ENCODE results near the gene ARHGEF3. TPM values are rescaled to one million over a fixed set of nuclear protein-coding genes. Genes with fewer than 3 reads are reported as not detected.
A peak's percentile ranks its signal among the peaks of the same experiment; 100 is the strongest.
"Not testable (repeated sequence)": the region's sequence is repeated elsewhere in the genome, so short reads cannot be mapped to it uniquely, and the experiment has no call there.

Gene ARHGEF3
- total RNA-seq, 8 experiments from 2014 or later: 4.5 to 137 (median 14.3) TPM

DNA sequence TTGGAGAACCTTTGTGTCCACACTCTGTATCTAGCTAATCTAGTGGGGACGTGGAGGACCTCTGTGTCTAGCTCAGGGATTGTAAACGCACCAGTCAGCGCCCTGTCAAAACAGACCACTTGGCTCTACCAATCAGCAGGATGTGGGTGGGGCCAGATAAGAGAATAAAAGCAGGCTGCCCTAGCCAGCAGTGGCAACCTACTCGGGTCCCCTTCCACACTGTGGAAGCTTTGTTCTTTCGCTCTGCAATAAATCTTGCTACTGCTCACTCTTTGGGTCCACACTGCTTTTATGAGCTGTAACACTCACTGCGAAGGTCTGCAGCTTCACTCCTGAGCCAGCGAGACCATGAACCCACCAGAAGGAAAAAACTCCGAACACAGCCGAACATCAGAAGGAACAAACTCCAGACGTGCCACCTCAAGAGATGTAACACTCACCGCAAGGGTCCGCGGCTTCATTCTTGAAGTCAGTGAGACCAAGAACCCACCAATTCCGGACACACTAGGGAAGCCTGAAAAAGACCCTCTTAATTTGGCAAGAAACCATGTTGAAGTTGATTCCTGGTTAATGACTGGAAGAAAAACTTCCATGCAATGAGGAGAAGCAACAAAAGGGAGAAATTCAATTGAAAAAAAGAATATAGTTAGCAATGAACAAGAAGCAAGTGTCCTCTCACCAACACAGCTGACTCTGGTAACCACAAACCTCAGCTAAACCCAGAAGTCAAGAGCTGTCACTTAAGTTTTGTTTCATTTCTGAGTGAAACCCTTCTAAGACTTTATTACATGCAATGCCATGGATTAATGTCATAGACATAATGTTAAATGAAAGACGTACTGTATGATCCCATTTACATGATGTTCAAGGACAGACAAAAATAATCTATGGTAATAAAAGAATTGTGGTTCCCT, 109.0 kb downstream of the ARHGEF3 start:
- 20 to 100% (median 88%) methylated on average over 1 to 5 of the region's 15 CpGs; no CpG with 5 or more reads in 2 of the 10 experiments for WGBS, 10 experiments
- in situ Hi-C loops (cut with MboI; ENCODE audit: low pct_unique_long_range_greater_than_20kb in 2 of 9, low sequenced_read_pairs in 9 of 9, unreplicated experiment in 9 of 9): loop anchor here in 1 of 9 experiments (10.0 kb wide), 1 partner anchor 292 kb away; no protein-coding TSS in a partner anchor
- H3K4me1 ChIP-seq (replicated peaks in 1 of 2); H3K4me3 ChIP-seq; ATAC-seq (replicated peaks in 6 of 8); H3K27ac ChIP-seq: not testable (repeated sequence)

DNA sequence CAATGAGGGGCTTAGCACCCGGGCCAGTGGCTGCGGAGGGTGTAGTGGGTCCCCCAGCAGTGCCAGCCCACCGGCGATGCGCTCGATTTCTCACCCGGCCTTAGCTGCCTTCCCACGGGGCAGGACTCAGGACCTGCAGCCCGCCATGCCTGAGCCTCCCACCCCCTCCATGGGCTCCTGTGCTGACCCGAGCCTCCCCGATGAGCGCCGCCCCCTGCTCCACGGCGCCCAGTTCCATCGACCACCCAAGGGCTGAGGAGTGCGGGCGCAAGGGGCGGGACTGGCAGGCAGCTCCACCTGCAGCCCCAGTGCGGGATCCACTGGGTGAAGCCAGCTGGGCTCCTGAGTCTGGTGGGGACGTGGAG, 109.8 kb downstream of the ARHGEF3 start:
- not testable (repeated sequence) for H3K27ac ChIP-seq; ATAC-seq (replicated peaks in 6 of 8); H3K4me1 ChIP-seq (replicated peaks in 1 of 2); H3K4me3 ChIP-seq
- in situ Hi-C loops (cut with MboI; ENCODE audit: low pct_unique_long_range_greater_than_20kb in 2 of 9, low sequenced_read_pairs in 9 of 9, unreplicated experiment in 9 of 9): loop anchor here in 1 of 9 experiments (10.0 kb wide), 1 partner anchor 293 kb away; no protein-coding TSS in a partner anchor
- no CpG with 5 or more reads among the region's 21 CpGs for WGBS, 10 experiments

DNA sequence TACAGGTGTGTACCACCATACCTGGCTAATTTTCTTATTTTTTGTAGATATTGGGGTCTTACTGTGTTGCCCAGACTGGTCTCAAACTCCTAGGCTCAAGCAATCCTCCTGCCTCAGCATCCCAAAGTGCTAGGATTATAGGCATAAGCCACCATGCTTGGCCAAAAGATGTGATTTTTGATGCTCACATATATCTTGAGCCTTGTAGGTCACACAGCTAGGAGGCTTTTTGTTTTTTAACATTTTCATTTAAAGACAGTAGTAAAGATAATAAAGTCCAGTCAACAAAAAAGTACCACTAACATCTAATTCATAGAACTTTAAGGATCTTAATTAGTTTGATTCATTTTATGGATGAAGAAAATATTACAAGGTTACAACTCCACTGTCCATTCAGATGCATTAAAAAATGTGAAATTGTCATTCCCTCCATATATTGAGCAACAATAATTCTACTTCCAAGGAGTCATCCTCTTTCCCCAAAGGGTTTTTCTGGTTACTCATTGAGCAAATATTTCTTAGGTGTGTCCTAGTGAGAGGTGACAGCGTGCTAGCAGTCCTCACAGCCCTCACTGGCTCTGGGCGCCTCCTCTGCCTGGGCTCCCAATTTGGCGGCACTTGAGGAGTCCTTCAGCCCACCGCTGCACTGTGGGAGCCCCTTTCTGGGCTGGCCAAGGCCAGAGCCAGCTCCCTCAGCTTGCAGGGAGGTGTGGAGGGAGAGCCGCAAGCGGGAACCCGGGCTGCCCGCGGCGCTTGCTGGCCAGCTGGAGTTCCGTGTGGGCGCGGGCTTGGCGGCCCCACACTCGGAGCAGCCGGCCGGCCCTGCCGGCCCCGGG, 110.4 kb downstream of the ARHGEF3 start:
- peaks cover 0 to 3% of the 10 kb centered on the region in 2 donors for H3K4me1 ChIP-seq (replicated peaks in 1 of 2)
- no peak overlapping the region for H3K4me3 ChIP-seq
- no peak for ATAC-seq (replicated peaks in 6 of 8)
- in situ Hi-C loops (cut with MboI; ENCODE audit: low pct_unique_long_range_greater_than_20kb in 2 of 9, low sequenced_read_pairs in 9 of 9, unreplicated experiment in 9 of 9): loop anchor here in 1 of 9 experiments (10.0 kb wide), 1 partner anchor 293 kb away; no protein-coding TSS in a partner anchor
- WGBS, 10 experiments: 98% methylated on average over 5 of the region's 19 CpGs; no CpG with 5 or more reads in 9 of the 10 experiments
- H3K27ac ChIP-seq: no peak overlapping the region

DNA sequence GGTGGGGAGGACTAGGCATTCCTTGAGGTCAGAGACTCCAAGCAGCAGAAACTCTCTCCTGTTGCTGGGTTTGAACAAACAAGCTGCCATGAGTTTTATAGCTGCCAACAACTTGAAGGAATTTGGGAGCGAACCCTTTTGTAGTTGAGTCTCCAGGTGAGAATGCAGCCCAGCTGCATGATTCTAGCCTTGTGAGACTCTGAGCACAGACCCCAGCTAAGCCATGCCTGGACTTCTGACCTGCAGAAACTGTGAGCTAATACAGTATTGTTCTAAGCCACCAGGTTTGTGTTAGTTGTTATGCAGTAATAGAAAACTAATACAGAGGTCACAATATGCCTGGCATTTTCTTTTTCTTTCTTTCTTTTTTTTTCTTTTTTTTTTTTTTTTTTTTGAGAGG, 112.4 kb downstream of the ARHGEF3 start:
- ATAC-seq (replicated peaks in 6 of 8): no peak

DNA sequence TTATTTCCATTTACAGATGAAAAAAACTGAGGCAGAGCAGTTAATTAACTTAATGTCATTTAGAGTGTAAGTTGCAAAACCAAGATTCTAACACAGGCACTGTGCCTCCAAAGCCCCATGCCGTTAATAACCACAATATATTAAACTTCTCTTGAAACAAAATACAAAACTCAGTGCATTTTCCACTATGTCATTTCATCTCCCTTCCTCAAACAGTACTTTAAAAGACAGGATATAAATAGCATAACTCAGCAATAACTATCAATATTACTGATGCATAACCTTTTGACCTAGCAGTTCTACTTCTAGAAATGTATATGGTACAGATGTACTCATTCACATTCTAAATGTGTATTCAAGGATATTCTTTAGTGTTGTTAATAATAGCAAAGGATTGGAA, 113.6 kb downstream of the ARHGEF3 start:
- ATAC-seq (replicated peaks in 6 of 8): no peak
- 17 to 100% (median 67%) methylated on average over 1 of the region's 1 CpG; no CpG with 5 or more reads in 3 of the 10 experiments for WGBS, 10 experiments
- in situ Hi-C loops (cut with MboI; ENCODE audit: low pct_unique_long_range_greater_than_20kb in 2 of 9, low sequenced_read_pairs in 9 of 9, unreplicated experiment in 9 of 9): no loop called here
- H3K4me1 ChIP-seq (replicated peaks in 1 of 2): peaks cover 0 to 3% of the 10 kb centered on the region in 2 donors
- H3K4me3 ChIP-seq: no peak overlapping the region
- no peak overlapping the region for H3K27ac ChIP-seq

More for the DNA sequence above, 112.4 kb downstream of the ARHGEF3 start:
- H3K4me1 ChIP-seq (replicated peaks in 1 of 2): peaks cover 0 to 3% of the 10 kb centered on the region in 2 donors
- H3K4me3 ChIP-seq: no peak overlapping the region
- 83 to 100% (median 100%) methylated on average over 1 of the region's 1 CpG; no CpG with 5 or more reads in 7 of the 10 experiments for WGBS, 10 experiments
- in situ Hi-C loops (cut with MboI; ENCODE audit: low pct_unique_long_range_greater_than_20kb in 2 of 9, low sequenced_read_pairs in 9 of 9, unreplicated experiment in 9 of 9): no loop called here
- no peak overlapping the region for H3K27ac ChIP-seq

DNA sequence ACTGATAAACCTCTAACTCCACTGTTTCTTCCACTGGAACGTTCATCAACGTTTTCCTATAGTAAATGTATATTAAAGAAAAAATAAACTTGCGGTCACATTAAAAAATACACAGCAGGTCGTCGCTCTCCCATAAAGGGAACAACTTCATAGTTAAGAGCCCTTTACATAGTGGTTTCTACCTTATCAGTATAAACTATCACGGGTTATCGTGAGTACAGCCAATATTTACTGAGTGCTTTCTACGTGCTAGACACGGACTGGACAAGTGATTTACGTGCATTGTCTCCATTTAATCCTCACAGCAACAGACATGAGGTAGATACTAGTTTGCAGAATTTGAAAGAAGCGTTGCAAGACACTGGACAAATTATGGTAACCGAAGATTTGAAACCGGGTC, 117.7 kb downstream of the ARHGEF3 start:
- Histone ChIP-seq H3K27ac (no peak overlapping the region), H3K4me1 (replicated peaks in 1 of 2) (peaks cover 0 to 13% of the 10 kb centered on the region in 2 donors), H3K4me3 (no peak overlapping the region)
- in situ Hi-C loops (cut with MboI; ENCODE audit: low pct_unique_long_range_greater_than_20kb in 2 of 9, low sequenced_read_pairs in 9 of 9, unreplicated experiment in 9 of 9): no loop called here
- ATAC-seq (replicated peaks in 6 of 8): no peak
- 89 to 100% (median 97%) methylated on average over 4 to 12 of the region's 13 CpGs for WGBS, 10 experiments

DNA sequence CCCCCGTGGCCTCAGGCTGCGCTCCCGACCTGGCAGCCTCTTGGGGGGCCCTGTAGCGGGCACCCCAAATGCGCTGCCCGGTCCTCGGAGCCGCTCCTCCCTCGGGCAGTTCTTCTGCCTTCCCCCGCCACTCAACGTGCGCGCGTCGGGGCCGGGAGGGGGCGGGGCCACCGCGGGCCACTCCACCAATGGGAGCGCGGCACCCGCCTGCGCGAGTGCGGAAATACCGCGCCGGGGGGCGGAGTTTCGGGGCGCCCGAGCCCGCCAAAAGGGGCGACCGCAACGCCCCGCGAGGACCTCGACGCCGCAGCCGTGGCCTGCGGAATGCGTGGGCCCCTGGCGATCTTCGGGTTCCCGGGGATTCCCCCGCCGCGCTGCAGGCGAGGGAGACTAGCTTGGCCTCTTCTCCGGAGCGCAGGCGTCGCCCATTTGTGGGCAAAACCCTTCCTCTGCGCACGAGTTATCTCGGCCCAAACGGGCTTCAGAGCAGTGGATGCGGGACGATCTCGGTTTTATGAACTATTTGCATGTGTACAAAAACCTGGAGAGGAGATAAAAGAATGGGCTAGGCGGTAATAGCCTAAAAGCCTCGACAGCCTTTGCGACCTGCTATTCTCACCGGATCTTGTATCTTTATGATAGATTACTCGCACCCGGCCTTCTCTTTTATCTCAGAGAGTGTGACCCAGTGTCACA, 118.5 kb downstream of the ARHGEF3 start, which contains the start of gene TASOR:
Gene TASOR (minus strand): TSS at position 144 of the 696 bp plus-strand sequence. CDS start 259 bp downstream, outside the sequence.
- in situ Hi-C loops (cut with MboI; ENCODE audit: low pct_unique_long_range_greater_than_20kb in 2 of 9, low sequenced_read_pairs in 9 of 9, unreplicated experiment in 9 of 9): no loop called here
- Histone ChIP-seq H3K4me3 (peak within 1 kb of the TSS; percentile 71 to 91 (median 78)), H3K4me1 (replicated peaks in 1 of 2) (peaks cover 0 to 11% of the 10 kb centered on the region in 2 donors), H3K27ac (peak within 1 kb of the TSS; percentile 96 to 97)
- WGBS, 10 experiments: 25 to 100% (median 82%) methylated on average over 4 to 19 of the region's 68 CpGs; no CpG with 5 or more reads in 4 of the 10 experiments
- peak; percentile 80 to 89 (median 85) for ATAC-seq (replicated peaks in 6 of 8)

DNA sequence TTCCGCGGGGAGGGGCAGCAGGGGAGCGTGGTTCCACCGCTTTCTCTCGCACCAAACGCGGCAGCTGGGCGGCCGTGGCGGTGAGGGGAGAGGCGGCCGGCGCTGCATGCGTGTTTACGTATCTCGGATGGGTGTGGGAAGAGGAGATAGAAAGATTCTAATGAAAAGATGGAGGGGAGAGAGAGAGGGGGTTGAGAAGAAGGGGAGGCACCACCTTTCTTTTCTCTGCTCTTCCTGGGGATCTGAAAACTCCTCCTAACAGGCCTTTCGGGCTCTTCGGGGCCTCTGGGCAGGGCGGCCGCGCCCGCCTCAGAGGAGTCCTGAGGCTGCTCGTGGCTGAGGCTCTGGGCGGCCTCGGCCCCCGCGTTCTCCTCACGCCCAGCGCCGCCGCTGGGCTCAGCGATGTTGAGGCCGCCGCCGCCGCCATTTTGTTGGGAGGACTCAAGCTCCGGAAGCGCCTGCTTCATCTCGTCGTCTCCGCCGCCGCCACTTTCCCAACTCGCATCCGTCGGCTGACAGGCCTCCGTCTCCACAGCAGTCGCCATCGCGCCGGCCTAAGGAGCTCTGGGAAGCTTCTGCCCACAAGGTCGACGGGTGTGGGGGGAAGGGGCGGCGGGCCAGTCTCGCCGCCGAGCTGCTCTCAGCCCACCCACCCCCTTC, 119.2 kb downstream of the ARHGEF3 start:
- peak overlapping the region; percentile 96 to 97 for H3K27ac ChIP-seq
- ATAC-seq (replicated peaks in 6 of 8): peak; percentile 80 to 89 (median 86)
- H3K4me3 ChIP-seq: peak overlapping the region; percentile 71 to 91 (median 78)
- in situ Hi-C loops (cut with MboI; ENCODE audit: low pct_unique_long_range_greater_than_20kb in 2 of 9, low sequenced_read_pairs in 9 of 9, unreplicated experiment in 9 of 9): no loop called here
- H3K4me1 ChIP-seq (replicated peaks in 1 of 2): peaks cover 0 to 10% of the 10 kb centered on the region in 2 donors
- WGBS, 10 experiments: 0 to 8% (median 2%) methylated on average over 3 to 13 of the region's 58 CpGs; no CpG with 5 or more reads in 6 of the 10 experiments

DNA sequence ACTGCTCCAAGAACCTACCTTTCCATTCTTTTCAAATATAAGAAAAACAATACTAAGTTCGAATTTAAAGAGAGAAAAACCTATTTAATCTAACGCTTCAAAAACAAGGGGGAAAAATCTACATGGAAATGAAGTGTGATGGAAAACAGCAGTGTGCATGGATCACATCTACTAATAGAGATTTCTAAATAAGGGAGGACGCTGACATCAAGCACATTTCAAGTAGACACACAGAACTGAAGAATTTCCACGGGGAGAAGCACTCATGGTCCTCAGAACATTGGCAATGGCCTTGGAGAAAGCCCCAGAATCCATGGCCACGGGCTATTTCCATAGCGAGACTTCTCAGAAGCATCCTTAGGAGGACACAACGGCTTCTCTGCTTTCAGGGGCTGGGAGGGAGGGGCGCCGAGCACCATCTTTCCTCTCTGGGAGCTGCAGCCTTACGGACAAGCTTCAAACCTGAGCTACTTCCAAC, 119.7 kb downstream of the ARHGEF3 start:
- peak overlapping the region; percentile 96 to 97 for H3K27ac ChIP-seq

DNA sequence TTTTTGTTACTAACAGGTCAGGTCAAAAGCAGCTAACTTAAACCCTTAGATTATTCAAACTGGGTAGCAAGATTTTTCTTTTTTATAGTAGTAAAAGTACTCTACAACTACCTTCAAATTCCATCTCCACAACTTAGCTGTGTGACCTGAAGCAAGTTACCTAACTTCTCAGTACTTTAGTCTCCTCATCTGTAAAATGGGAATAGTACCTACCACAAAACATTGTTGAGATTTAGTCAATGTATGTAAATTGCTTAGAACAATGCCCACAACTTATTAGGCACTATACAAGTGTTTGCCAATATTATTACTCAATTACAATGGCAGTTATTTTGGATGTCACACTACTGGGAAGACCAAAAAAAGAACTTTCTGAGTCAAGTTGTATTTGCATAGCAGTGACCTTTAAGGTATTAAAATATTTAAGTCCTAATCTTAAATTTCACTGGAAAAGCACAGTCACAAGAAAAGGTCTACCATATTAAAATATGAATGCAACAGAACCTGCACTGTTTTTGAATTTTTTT, 121.6 kb downstream of the ARHGEF3 start:
- Histone ChIP-seq H3K4me3 (no peak overlapping the region), H3K27ac (no peak overlapping the region), H3K4me1 (replicated peaks in 1 of 2) (peaks cover 0 to 10% of the 10 kb centered on the region in 2 donors)
- ATAC-seq (replicated peaks in 6 of 8): no peak
- in situ Hi-C loops (cut with MboI; ENCODE audit: low pct_unique_long_range_greater_than_20kb in 2 of 9, low sequenced_read_pairs in 9 of 9, unreplicated experiment in 9 of 9): no loop called here

More for the DNA sequence above, 119.7 kb downstream of the ARHGEF3 start:
- in situ Hi-C loops (cut with MboI; ENCODE audit: low pct_unique_long_range_greater_than_20kb in 2 of 9, low sequenced_read_pairs in 9 of 9, unreplicated experiment in 9 of 9): no loop called here
- 2 to 47% (median 18%) methylated on average over 3 to 8 of the region's 10 CpGs for WGBS, 10 experiments
- Histone ChIP-seq H3K4me1 (replicated peaks in 1 of 2) (peaks cover 0 to 10% of the 10 kb centered on the region in 2 donors), H3K4me3 (peak overlapping the region; percentile 71 to 91 (median 78))
- no peak for ATAC-seq (replicated peaks in 6 of 8)

Data from motor neuron (in vitro differentiated cells).